GM21390 (cell line): ENCODE data around the gene ADAMTSL1.
A peak's percentile ranks its signal among the peaks of the same experiment; 100 is the strongest.

Source experiments
- ATAC-seq: cut with Tn5 transposase; IDR thresholded peaks from one replicate; pipeline ENCODE4 v1.9.1; 2021; ENCODE audit not compliant: unreplicated experiment

Gene ADAMTSL1

GRCh38 chr9:18798106-18798505 is 324.2 kb downstream of the ADAMTSL1 start:
- ATAC-seq: no peak

- no peak for ATAC-seq
These were observed 324.7 kb downstream of the ADAMTSL1 start for GRCh38 chr9:18798508-18799290.

- no peak for ATAC-seq
These were observed 325.5 kb downstream of the ADAMTSL1 start for GRCh38 chr9:18799428-18799827.

- ATAC-seq: no peak
These were observed 326.6 kb downstream of the ADAMTSL1 start for GRCh38 chr9:18800579-18800978.

GRCh38 chr9:18805386-18805785 is 331.4 kb downstream of the ADAMTSL1 start:
- no peak for ATAC-seq

- no peak for ATAC-seq
These were observed 332.5 kb downstream of the ADAMTSL1 start for GRCh38 chr9:18806232-18807080.

- ATAC-seq: no peak
These were observed 336.6 kb downstream of the ADAMTSL1 start for GRCh38 chr9:18810581-18810980.

- ATAC-seq: no peak
These were observed 337.2 kb downstream of the ADAMTSL1 start for GRCh38 chr9:18811171-18811570.

GRCh38 chr9:18819418-18819817 is 345.5 kb downstream of the ADAMTSL1 start:
- no peak for ATAC-seq

GRCh38 chr9:18820566-18821095 is 346.7 kb downstream of the ADAMTSL1 start:
- no peak for ATAC-seq

GRCh38 chr9:18821788-18822187 is 347.8 kb downstream of the ADAMTSL1 start:
- ATAC-seq: no peak

- ATAC-seq: no peak
These were observed 348.9 kb downstream of the ADAMTSL1 start for GRCh38 chr9:18822850-18823249.

GRCh38 chr9:18824095-18824666 is 350.2 kb downstream of the ADAMTSL1 start:
- ATAC-seq: no peak

- no peak for ATAC-seq
These were observed 351.8 kb downstream of the ADAMTSL1 start for GRCh38 chr9:18825656-18826170.

- ATAC-seq: no peak
These were observed 352.3 kb downstream of the ADAMTSL1 start for GRCh38 chr9:18826248-18826647.

- no peak for ATAC-seq
These were observed 355.1 kb downstream of the ADAMTSL1 start for GRCh38 chr9:18829066-18829465.

GRCh38 chr9:18829873-18830272 is 355.9 kb downstream of the ADAMTSL1 start:
- no peak for ATAC-seq

GRCh38 chr9:18834740-18835361 is 360.9 kb downstream of the ADAMTSL1 start:
- peak; percentile 69 for ATAC-seq

GRCh38 chr9:18837402-18837801 is 363.4 kb downstream of the ADAMTSL1 start:
- no peak for ATAC-seq

GRCh38 chr9:18847576-18848275 is 373.8 kb downstream of the ADAMTSL1 start:
- no peak for ATAC-seq
